ENCODE measurements around the gene OR2AE1. TPM values are rescaled to one million over a fixed set of nuclear protein-coding genes. Genes with fewer than 3 reads are reported as not detected.

The OR2AE1 gene
- total and polyA plus RNA-seq, 2 of the 13 experiments (the other 11 are each of a cell fraction or from before 2014, with no cell fraction given), result not detected

DNA sequence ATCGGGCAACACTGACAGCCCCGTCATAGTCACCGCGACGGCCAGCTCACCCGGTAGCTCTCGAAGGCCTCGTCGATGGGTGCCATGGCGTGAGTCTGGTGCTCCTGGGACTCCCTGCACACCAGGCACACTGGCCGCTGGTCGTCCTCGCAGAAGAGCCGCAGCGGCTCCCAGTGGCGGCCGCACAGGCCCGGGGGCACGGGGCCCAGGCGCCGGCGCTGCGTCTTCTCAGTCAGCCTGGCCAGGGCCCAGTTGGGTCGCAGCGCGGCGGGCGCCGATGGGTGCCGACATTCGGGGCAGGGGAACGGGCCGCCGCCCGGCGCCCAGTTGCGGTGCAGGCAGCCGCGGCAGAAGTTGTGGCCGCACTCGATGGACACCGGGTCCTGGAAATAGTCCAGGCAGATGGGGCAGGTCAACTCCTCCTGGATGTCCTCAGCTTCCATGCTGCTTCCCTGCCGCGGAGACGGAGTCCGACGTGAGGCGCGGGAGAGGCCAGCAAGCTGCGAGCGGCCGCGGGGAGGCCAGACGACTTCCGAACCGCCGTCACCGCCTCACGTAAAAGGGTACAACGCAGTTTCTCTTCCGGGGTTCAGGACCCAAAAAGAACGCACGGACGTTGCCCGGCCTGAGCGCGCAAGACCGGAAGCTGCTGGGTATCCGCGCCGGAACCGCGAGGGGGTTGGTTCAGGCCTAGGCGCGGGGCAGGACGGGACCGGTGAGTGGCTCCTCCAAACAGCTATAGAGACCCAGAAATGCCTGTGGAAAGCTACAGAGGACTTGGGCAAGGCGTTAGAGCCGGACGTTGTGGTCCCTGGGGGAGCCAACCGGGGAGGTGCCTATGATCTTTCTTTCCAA, 42.4 kb upstream of the OR2AE1 start, which contains the start of gene TRIM4 (continued):
- peak; percentile 98 for TF ChIP-seq GABPB1 (CRISPR knock-in tag; IDR thresholded peaks at IDR 0.05)
- peak; percentile 91 for TF ChIP-seq TAF1 (CRISPR knock-in tag; IDR thresholded peaks at IDR 0.05)
- TF ChIP-seq ZNF629 (CRISPR knock-in tag; conservative IDR thresholded peaks at IDR 0.05), result no peak; the same call in 1 of the 2 replicates
- TF ChIP-seq ZNF761 (CRISPR knock-in tag; conservative IDR thresholded peaks at IDR 0.05), result no peak
- TF ChIP-seq HOXA7 (CRISPR knock-in tag; IDR thresholded peaks at IDR 0.05), result no peak
- TF ChIP-seq SRSF1 (optimal IDR thresholded peaks at IDR 0.05; ENCODE audit: low read depth, low read length), result peak; percentile 51
- no peak for TF ChIP-seq NBN (conservative IDR thresholded peaks at IDR 0.05)
- peak; percentile 68 for TF ChIP-seq ZBTB38 (CRISPR knock-in tag; IDR thresholded peaks at IDR 0.05)
- peak; percentile 37; the same call in 1 of the 2 replicates for TF ChIP-seq ZSCAN29 (CRISPR knock-in tag; conservative IDR thresholded peaks at IDR 0.05)
- TF ChIP-seq ZNF704 (CRISPR knock-in tag; IDR thresholded peaks at IDR 0.05; ENCODE audit: borderline replicate concordance), result peak; percentile 21; the same call in 1 of the 2 replicates
- TF ChIP-seq ZNF251 (CRISPR knock-in tag; IDR thresholded peaks at IDR 0.05), result no peak
- TF ChIP-seq, protein P1, sequence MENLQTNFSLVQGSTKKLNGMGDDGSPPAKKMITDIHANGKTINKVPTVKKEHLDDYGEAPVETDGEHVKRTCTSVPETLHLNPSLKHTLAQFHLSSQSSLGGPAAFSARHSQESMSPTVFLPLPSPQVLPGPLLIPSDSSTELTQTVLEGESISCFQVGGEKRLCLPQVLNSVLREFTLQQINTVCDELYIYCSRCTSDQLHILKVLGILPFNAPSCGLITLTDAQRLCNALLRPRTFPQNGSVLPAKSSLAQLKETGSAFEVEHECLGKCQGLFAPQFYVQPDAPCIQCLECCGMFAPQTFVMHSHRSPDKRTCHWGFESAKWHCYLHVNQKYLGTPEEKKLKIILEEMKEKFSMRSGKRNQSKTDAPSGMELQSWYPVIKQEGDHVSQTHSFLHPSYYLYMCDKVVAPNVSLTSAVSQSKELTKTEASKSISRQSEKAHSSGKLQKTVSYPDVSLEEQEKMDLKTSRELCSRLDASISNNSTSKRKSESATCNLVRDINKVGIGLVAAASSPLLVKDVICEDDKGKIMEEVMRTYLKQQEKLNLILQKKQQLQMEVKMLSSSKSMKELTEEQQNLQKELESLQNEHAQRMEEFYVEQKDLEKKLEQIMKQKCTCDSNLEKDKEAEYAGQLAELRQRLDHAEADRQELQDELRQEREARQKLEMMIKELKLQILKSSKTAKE (CRISPR knock-in tag; IDR thresholded peaks at IDR 0.05; ENCODE audit: borderline replicate concordance), result no peak
- TF ChIP-seq MEIS1 (CRISPR knock-in tag; IDR thresholded peaks at IDR 0.05; ENCODE audit: borderline replicate concordance), result no peak
- TF ChIP-seq, protein P2, sequence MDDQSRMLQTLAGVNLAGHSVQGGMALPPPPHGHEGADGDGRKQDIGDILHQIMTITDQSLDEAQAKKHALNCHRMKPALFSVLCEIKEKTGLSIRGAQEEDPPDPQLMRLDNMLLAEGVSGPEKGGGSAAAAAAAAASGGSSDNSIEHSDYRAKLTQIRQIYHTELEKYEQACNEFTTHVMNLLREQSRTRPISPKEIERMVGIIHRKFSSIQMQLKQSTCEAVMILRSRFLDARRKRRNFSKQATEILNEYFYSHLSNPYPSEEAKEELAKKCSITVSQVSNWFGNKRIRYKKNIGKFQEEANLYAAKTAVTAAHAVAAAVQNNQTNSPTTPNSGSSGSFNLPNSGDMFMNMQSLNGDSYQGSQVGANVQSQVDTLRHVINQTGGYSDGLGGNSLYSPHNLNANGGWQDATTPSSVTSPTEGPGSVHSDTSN (CRISPR knock-in tag; IDR thresholded peaks at IDR 0.05; ENCODE audit: borderline replicate concordance), result no peak
- no peak for TF ChIP-seq SIX1 (CRISPR knock-in tag; IDR thresholded peaks at IDR 0.05; ENCODE audit: borderline replicate concordance)
- peak; percentile 95 for TF ChIP-seq ELF1 (CRISPR knock-in tag; IDR thresholded peaks at IDR 0.05)
- no peak for TF ChIP-seq ZNF720 (CRISPR knock-in tag; IDR thresholded peaks at IDR 0.05)
- TF ChIP-seq NFATC3 (CRISPR knock-in tag; IDR thresholded peaks at IDR 0.05), result no peak
- peak; percentile 25; the same call in 1 of the 2 replicates for TF ChIP-seq HMG20B (CRISPR knock-in tag; conservative IDR thresholded peaks at IDR 0.05)
- 0 out of 2 replicates have a peak, but pooled peaks have one; percentile 15 for TF ChIP-seq ZNF773 (CRISPR knock-in tag; IDR thresholded peaks at IDR 0.05; ENCODE audit: borderline replicate concordance)
- TF ChIP-seq ZNF616 (CRISPR knock-in tag; IDR thresholded peaks at IDR 0.05; ENCODE audit: low read depth), result no peak
- no peak for TF ChIP-seq ZBTB39 (CRISPR knock-in tag; IDR thresholded peaks at IDR 0.05)
- TF ChIP-seq ZNF589 (CRISPR knock-in tag; conservative IDR thresholded peaks at IDR 0.05), result 0 out of 2 replicates have a peak, but pooled peaks have one; percentile 37
